T-helper 1 cell treated with Interleukin-12 subunit alpha and Interleukin-12 subunit beta and Interleukin-4 antibody, amounts not matched to agents 30 ng/mL and 1 ng/mL, for 36 hours (primary cell): ENCODE measurements around the gene PID1. TPM values are rescaled to one million over a fixed set of nuclear protein-coding genes. Genes with fewer than 3 reads are reported as not detected.
"Not testable (repeated sequence)": the region's sequence is repeated elsewhere in the genome, so short reads cannot be mapped to it uniquely, and the experiment has no call there.

Source experiments
- intact Hi-C: fragments of 100-400 bp; cut with micrococcal nuclease; formaldehyde crosslinking; loops from one replicate; pipeline ENCODE4 v1.15.1; 2024
- total RNA-seq: library from RNA; stranded (reverse); gene quantifications from 2 replicates; pipeline ENCODE4 v1.2.3, GENCODE V29; 2022

PID1 gene
- total RNA-seq, 1 donor from 2014 or later = not detected

- intact Hi-C loops = no loop called here
Measured at GRCh38 chr2:229218329-229218921, 52.7 kb downstream of the PID1 start.

GRCh38 chr2:229212241-229212640, 58.8 kb downstream of the PID1 start:
- intact Hi-C loops = no loop called here

- intact Hi-C loops = no loop called here
Measured at GRCh38 chr2:229210641-229211040, 60.4 kb downstream of the PID1 start.

DNA sequence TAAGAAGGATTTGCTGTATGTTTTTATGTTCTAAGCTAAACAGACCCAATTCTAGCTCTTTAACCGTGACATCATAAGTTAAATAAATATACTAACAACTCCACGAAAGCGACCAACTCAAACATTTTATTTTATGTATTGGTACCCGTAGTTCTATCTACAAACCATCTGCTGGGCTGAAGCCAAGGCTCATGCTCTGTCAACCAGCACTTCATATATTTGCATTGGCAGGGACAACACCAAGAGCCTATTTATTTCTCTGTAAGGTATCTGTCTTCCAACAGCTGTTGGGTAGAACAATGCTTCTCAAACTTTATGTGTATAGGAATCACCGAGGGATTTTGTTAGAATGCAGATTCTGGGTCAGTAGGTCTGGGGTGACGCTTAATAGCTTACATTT, 64.5 kb downstream of the PID1 start:
- intact Hi-C loops = no loop called here

GRCh38 chr2:229205704-229206103, 65.4 kb downstream of the PID1 start:
- intact Hi-C loops = no loop called here

GRCh38 chr2:229202646-229203045, 68.4 kb downstream of the PID1 start:
- intact Hi-C loops = no loop called here

- intact Hi-C loops = no loop called here
Measured at GRCh38 chr2:229201521-229201920, 69.6 kb downstream of the PID1 start.

DNA sequence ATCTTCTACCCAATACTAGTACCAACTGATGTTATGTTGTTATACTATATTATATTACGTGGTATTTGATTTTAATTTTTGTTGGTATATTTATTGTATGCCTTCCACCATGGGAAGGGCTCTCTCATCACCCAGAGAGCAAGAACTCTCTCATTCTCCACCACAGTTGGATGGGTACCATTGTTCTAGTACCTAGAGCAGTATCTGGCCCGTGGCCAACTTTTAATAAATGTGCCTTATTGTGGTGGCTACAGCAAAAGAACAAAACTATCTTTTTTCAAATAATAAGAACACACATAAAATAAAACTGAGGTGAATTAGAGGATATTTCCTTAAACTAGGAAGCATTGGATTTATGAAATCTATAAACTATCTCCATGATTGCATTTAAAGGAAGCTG, 71.8 kb downstream of the PID1 start:
- intact Hi-C loops = no loop called here

DNA sequence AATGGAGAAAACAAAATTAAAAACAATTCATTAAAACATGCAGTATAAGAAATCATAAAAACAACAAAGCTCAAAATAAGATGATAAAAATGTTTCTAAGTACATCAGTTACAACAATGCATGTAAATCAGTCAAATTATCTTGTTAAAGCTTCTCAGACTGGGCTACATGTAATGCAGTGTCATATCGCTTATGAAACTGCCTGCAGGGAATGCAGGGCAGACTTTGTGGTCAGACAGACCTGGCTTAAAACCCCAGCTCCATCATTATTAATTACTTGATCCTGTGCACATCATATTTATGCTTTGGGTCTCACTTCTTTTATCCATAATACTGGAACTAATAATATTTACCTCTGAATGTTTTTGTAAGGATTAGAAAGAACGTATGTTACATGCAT, 74.6 kb downstream of the PID1 start:
- intact Hi-C loops = no loop called here

DNA sequence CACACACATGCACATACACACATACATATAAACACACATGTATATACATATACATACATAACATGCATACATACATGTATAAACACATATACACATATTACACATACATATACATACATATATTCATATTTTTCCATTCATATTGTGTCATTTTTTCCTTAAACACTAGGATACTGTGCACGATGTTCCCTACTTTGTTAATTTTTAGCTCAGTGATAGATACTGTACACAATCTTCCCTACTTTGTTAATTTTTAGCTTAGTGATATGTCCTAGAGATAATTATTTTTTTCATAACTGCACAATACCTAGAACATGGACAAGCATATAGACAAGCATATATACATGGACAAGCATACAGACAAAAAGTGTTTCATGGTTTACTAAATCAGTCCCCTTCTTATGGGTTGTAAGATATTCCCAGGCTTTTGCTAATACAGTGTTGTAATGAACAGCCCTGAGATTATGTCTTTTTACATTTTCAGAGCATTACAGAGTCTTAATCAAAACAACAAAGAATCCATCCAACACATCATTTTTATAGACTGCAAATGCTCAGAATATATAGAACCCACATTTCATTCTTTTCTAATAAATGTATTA, 75.6 kb downstream of the PID1 start:
- intact Hi-C loops = no loop called here

DNA sequence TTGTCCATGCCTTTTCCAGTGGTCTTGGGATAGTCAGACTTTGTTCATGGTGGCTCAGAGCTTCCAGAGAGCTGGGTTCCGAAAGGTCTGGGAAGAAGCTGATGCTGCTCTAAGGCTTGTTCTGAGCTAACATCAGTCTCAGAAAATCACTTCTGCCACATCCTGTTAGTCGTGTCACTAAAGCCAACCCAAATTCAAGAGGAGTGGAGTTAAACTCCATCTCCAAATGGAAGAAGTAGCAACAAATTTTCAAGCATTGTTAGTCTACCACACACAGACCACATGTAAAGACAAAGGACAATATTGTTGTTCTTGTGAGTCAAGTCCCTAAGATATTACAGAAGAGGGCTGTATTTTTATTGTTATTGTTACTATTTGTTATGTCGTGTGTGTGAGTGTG, 77.8 kb downstream of the PID1 start:
- intact Hi-C loops = no loop called here

- intact Hi-C loops = no loop called here
Measured at GRCh38 chr2:229191413-229191812, 79.7 kb downstream of the PID1 start.

DNA sequence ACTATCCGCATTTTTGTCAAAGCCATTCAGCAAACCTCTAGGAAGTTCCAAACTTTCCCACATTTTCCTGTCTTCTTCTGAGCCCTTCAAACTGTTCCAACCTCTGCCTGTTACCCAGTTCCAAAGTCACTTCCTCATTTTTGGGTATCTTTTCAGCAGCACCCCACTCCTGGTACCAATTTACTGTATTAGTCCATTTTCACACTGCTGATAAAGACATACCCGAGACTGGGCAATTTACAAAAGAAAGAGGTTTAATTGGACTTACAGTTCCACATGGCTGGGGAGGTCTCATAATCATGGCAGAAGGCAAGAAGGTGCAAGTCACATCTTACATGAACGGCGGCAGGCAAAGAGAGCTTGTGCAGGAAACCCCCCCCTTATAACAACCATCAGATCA, 84.0 kb downstream of the PID1 start:
- intact Hi-C loops = not testable (repeated sequence)

DNA sequence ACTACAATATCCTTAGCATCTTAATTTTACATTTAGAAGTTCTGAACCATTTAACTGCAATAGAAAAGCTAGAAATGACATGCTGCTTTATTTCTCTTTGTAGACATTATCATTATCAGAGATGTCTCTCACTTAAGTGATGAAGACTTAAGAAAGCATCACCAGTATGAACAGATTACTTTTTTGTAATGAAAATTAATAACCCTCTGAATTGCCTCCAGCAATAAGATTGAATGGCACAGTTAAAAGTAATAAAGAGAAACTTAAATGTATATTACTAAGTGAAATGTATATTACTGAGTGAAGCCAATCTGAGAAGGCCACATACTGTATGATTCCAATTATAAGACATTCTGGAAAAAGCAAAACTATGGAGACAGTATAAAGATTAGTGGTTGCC, 89.4 kb downstream of the PID1 start:
- intact Hi-C loops = no loop called here

GRCh38 chr2:229180658-229181057, 90.4 kb downstream of the PID1 start:
- intact Hi-C loops = no loop called here

DNA sequence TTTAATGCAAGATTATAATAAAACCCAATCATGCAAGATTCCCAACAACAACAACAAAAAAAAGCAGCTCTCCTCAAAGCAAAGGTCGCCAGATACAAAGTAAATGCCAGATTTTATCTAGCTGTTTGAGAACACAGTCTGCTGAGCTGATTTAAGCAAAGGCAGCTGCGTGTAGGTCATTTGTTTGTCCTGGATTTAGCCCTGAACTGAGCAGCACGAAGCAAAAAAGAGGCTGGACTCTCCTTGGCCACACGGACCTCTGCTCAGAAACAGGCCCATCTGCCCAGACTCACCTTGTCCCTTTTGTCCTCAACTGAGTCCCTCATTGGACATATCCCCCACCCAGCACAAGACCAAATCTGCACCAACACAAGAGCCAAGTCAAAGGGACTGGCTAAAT, 91.5 kb downstream of the PID1 start:
- intact Hi-C loops = no loop called here

GRCh38 chr2:229178706-229179105, 92.4 kb downstream of the PID1 start:
- intact Hi-C loops = no loop called here

- intact Hi-C loops = no loop called here
Measured at GRCh38 chr2:229178117-229178516, 93.0 kb downstream of the PID1 start.

DNA sequence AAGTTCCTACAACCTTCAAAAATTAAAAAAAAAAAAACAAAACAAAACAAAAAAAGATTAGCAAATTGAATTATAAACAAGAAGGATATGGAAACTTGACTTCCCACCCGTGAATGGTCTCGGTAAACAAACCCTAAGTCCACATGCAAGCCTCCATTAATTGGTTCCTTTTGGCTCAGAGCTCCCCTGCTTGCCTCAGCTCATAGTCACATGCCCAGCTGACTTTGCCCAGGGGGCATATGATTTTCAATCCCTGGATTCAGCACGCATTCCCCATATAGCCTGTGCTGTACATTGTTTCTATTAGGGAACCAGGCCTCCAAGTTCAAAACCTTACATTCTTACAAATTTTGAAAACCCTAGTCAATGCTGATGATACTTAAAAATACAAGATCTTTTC, 95.0 kb downstream of the PID1 start:
- intact Hi-C loops = no loop called here

DNA sequence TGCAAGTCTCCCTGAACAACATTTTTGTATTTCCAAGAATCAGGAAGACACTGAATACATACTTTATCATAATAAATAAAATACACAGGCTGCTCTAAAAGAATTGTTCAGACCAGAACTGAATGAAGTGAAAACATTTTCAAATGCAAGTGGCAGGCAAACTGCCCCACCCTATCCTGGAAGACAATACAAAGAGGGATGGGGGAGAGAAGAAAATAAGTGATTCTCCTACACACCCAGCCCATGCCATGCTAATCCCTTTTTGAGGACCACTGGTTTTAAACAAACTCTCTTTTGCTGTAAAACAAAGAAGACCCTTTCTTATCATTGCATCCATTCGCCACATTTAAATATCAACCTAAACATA, 95.6 kb downstream of the PID1 start:
- intact Hi-C loops = no loop called here

DNA sequence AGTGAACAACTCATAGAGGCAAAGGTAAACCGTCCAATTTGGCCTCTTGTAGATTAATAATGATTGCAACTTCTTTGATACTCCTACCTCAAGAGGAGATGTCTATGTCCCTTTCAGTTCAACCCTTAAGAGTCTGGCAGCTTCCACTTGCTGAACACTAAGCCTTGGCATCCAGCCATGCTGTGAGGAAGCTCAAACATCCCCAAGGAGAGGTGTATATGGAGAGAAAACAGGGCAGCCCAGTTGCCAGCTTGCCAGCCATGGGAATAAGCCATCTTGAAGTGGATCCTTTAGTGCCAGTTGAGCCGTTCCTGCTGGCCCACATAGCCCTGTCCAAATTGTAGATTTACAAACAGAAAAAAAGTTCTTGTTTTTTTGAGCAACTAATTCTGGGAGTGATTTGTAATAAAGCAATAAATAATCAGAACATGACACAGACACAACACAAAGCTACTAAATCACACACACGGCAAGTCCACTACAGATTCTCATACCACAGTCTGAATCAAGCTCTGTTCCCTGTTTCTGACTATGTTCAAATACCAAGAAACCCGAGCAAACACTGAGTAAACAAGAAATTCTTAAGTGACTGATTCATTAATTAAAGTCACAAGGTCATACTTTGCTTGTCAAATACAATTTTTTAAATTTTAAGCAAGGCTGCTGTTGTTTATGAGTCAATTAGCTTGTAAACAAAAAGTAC, 96.1 kb downstream of the PID1 start:
- intact Hi-C loops = no loop called here

- intact Hi-C loops = no loop called here
Measured at GRCh38 chr2:229173825-229174359, 97.2 kb downstream of the PID1 start.

DNA sequence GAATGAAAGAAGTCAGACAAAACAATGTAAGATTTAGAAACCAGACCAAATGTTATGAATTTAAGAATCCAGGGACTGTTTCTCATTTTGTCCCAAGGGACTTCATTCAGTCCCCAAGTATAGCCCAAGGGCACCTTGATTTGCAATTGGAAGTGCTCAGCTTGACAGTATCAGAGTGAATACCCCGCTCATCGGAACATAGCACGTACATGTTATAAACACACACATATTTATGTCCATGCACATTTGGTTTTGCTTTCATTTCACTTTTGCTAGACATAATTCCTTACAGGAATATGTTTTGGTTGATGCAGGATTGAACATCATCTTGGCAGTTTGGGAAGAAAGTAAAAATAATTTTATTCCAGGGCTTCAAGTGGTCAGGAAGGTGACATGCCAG, 100.2 kb downstream of the PID1 start:
- intact Hi-C loops = no loop called here
